GM18507 (cell line): Measurements from ENCODE around the gene CSRP1.
"Not testable (repeated sequence)": the region's sequence is repeated elsewhere in the genome, so short reads cannot be mapped to it uniquely, and the experiment has no call there.

Source experiments
- DNase-seq: peaks from one replicate; pipeline ENCODE4 v3.0.0; 2011; ENCODE audit warnings: low read depth; ENCODE audit not compliant: insufficient read length; ENCODE audit errors: extremely low spot score
- FAIRE-seq: peaks from 2 replicates; lab custom pipeline; 2011; peaks lifted over from hg19 to GRCh38; lab: Jason Lieb, UNC

CSRP1 gene

GRCh38 chr1:201538612-201539551 is 32.0 kb upstream of the CSRP1 start, which contains the start of gene NAV1:
Gene NAV1, plus strand, starts transcription at chr1:201539127. Its CDS starts 83,758 bp downstream, at chr1:201622885.
- FAIRE-seq (no peak), DNase-seq (no peak)

- FAIRE-seq (no peak), DNase-seq (no peak)
Observed at GRCh38 chr1:201537891-201538611, 31.1 kb upstream of the CSRP1 start.

GRCh38 chr1:201537467-201537866 is 30.5 kb upstream of the CSRP1 start:
- FAIRE-seq (no peak), DNase-seq (no peak)

- no peak for FAIRE-seq
Observed at GRCh38 chr1:201537028-201537427, 30.1 kb upstream of the CSRP1 start.

GRCh38 chr1:201536558-201536957 is 29.6 kb upstream of the CSRP1 start:
- no peak for DNase-seq
- FAIRE-seq = no peak

More at GRCh38 chr1:201537028-201537427, 30.1 kb upstream of the CSRP1 start:
- no peak for DNase-seq

GRCh38 chr1:201535919-201536245 is 29.0 kb upstream of the CSRP1 start:
- no peak for DNase-seq
- no peak for FAIRE-seq

GRCh38 chr1:201535046-201535918 is 28.4 kb upstream of the CSRP1 start:
- DNase-seq = no peak
- no peak for FAIRE-seq

- FAIRE-seq (no peak), DNase-seq (no peak)
Observed at GRCh38 chr1:201533836-201534235, 26.9 kb upstream of the CSRP1 start.

GRCh38 chr1:201531551-201532425 is 24.9 kb upstream of the CSRP1 start:
- DNase-seq = no peak
- FAIRE-seq = no peak

GRCh38 chr1:201530741-201531531 is 24.0 kb upstream of the CSRP1 start:
- peak; percentile 48 for DNase-seq
- peak; percentile 48 for FAIRE-seq

GRCh38 chr1:201528631-201529252 is 21.8 kb upstream of the CSRP1 start:
- FAIRE-seq = no peak

GRCh38 chr1:201527879-201528278 is 21.0 kb upstream of the CSRP1 start:
- no peak for DNase-seq
- no peak for FAIRE-seq

More at GRCh38 chr1:201528631-201529252, 21.8 kb upstream of the CSRP1 start:
- DNase-seq = no peak

GRCh38 chr1:201525193-201525778 is 18.4 kb upstream of the CSRP1 start:
- DNase-seq = no peak
- no peak for FAIRE-seq

- not testable (repeated sequence) for DNase-seq, FAIRE-seq
Observed at GRCh38 chr1:201520046-201520575, 13.2 kb upstream of the CSRP1 start.

- DNase-seq = no peak
- no peak for FAIRE-seq
Observed at GRCh38 chr1:201518071-201518470, 11.1 kb upstream of the CSRP1 start.

- DNase-seq = no peak
- no peak for FAIRE-seq
Observed at GRCh38 chr1:201517631-201518030, 10.7 kb upstream of the CSRP1 start.
